ENCODE measurements around the gene BICDL2.
"Not testable (repeated sequence)": the region's sequence is repeated elsewhere in the genome, so short reads cannot be mapped to it uniquely, and the experiment has no call there.

Gene BICDL2

DNA sequence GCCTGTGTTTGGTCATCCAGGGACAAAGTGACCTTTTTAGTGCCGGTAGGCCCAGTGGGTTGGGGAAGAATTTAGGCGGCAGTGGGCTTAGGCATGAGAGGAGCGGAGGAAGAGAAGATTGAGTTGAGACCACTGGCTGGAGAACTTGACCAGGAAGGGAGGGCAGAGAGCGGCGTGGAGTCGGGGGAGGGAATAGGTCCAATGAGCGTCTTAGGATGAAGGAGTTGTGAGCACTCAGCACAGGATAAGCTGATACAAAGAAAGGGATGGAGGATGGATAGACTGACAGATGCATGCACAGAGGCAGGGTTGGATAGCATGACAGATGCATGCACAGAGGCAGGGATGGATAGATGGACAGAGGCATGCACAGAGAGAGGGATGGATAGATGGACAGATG is 36.7 kb upstream of the BICDL2 start:
- no peaks in the 10 kb centered on the region for H3K4me1 ChIP-seq (ENCODE audit: control insufficient read depth, low read depth, low read length)
- H3K9ac ChIP-seq (ENCODE audit: low read length) = no peak overlapping the region
- H3K9me3 ChIP-seq (ENCODE audit: control insufficient read depth, low read depth, low read length) = no peaks in the 10 kb centered on the region
- H3K27me3 ChIP-seq (ENCODE audit: control insufficient read depth, insufficient read depth, low read length) = no peaks in the 10 kb centered on the region
- H3K27ac ChIP-seq (ENCODE audit: low read length) = no peak overlapping the region
- H3K36me3 ChIP-seq (ENCODE audit: control insufficient read depth, low read depth, low read length) = no peaks in the 10 kb centered on the region
- H3K4me3 ChIP-seq (ENCODE audit: low read length) = no peak overlapping the region

DNA sequence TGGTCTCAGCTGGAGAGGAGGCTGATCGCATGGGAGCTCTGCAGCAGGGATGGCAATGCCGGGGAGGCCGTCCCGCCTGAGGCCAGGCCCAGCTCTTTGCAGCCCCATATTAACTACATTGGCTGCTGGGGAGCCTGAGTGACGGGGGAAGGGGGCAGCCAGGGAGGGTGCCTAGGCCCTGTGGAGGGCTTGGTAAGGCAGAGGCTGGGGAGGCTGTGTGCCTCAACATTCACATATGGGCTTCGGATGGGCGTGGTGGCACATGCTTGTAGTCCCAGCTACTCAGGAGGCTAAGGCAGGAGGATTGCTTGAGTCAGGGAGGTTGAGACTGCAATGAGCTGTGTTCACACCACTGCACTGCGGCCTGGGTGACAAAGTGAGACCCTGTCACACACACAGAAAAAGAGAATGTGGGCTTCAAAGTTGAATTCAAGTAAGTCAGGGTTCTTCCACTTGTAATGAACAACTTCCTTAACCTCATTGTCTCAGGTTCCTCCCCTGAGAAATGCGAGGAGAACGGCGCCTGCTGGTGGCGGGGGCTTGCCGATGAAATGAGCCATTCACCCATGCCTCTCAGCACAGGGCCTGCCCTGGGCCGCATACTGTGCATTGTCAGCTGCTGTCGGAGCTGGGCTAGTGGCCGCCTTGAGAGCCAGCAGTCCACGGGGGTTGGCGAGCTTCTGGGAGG is 36.0 kb upstream of the BICDL2 start:
- not testable (repeated sequence) for H3K27ac ChIP-seq (ENCODE audit: low read length); H3K4me1 ChIP-seq (ENCODE audit: control insufficient read depth, low read depth, low read length); H3K27me3 ChIP-seq (ENCODE audit: control insufficient read depth, insufficient read depth, low read length); H3K4me3 ChIP-seq (ENCODE audit: low read length); H3K36me3 ChIP-seq (ENCODE audit: control insufficient read depth, low read depth, low read length); H3K9ac ChIP-seq (ENCODE audit: low read length); H3K9me3 ChIP-seq (ENCODE audit: control insufficient read depth, low read depth, low read length)

DNA sequence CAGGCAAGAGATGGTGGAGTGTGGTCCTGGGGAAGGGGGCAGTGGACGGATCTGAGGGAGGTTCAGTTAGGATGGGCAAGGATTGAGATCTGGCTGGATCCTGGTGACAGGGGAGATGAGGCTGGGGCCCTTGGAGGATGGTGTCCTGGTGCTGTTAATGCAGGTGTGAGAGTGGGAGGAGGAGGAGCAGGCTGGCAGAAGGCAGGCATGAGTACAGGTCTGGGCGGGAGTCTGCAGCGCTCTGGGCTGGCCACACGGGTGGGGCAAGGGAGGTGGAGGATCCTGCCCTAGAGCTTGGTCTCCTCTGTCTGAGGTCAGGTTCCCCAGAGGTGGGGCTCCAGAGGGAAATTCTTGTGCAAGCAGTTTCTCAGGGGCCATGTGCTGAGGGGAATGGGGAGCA is 35.4 kb upstream of the BICDL2 start:
- H3K27ac ChIP-seq (ENCODE audit: low read length); H3K9me3 ChIP-seq (ENCODE audit: control insufficient read depth, low read depth, low read length); H3K4me3 ChIP-seq (ENCODE audit: low read length); H3K36me3 ChIP-seq (ENCODE audit: control insufficient read depth, low read depth, low read length); H3K9ac ChIP-seq (ENCODE audit: low read length); H3K4me1 ChIP-seq (ENCODE audit: control insufficient read depth, low read depth, low read length); H3K27me3 ChIP-seq (ENCODE audit: control insufficient read depth, insufficient read depth, low read length): not testable (repeated sequence)

DNA sequence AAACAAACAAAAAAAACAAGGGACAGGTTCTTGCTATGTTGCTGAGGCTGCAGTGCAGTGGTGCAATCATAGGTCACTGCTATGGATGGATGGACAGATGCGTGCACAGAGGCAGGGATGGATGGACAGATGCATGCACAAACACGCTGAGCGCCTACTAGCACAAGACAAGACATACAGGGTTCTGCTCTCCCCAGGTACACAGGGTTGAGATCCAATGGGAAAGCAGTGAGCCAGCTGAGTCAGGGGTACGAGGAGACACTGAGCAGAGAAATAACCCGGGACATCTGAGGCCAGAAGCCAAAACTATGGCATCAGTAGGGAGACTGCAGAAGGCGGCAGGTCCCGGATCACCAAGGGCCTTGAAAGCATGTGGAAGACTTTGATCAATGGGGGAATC is 34.9 kb upstream of the BICDL2 start:
- Histone ChIP-seq H3K4me3 (ENCODE audit: low read length) (no peak overlapping the region), H3K27me3 (ENCODE audit: control insufficient read depth, insufficient read depth, low read length) (no peaks in the 10 kb centered on the region), H3K4me1 (ENCODE audit: control insufficient read depth, low read depth, low read length) (no peaks in the 10 kb centered on the region), H3K27ac (ENCODE audit: low read length) (no peak overlapping the region), H3K36me3 (ENCODE audit: control insufficient read depth, low read depth, low read length) (no peaks in the 10 kb centered on the region), H3K9ac (ENCODE audit: low read length) (no peak overlapping the region), H3K9me3 (ENCODE audit: control insufficient read depth, low read depth, low read length) (no peaks in the 10 kb centered on the region)

DNA sequence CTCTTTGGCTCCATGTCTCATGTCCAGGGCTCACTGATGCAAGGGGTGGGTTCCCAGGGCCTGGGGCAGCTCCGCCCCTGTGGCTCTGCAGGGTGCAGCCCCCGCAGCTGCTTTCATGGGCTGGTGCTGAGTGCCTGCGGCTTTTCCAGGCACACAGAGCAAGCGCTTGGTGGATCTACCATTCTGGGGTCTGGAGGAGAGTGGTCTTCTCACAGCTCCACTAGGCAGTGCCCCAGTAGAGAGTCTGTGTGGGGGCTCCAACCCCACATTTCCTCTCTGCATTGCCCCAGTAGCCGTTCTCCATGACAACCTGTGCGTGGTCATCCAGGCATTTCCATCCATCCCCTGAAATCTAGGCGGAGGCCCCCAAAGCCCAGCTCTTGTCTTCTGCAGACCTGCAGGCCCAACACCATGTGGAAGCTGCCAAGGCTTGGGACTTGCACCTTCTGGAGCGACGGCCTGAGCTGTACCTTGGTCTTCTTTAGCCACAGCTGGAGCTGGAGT is 33.9 kb upstream of the BICDL2 start:
- Histone ChIP-seq H3K27ac (ENCODE audit: low read length) (no peak overlapping the region), H3K36me3 (ENCODE audit: control insufficient read depth, low read depth, low read length) (no peaks in the 10 kb centered on the region), H3K9ac (ENCODE audit: low read length) (no peak overlapping the region), H3K4me3 (ENCODE audit: low read length) (no peak overlapping the region), H3K4me1 (ENCODE audit: control insufficient read depth, low read depth, low read length) (no peaks in the 10 kb centered on the region), H3K9me3 (ENCODE audit: control insufficient read depth, low read depth, low read length) (no peaks in the 10 kb centered on the region), H3K27me3 (ENCODE audit: control insufficient read depth, insufficient read depth, low read length) (no peaks in the 10 kb centered on the region)

DNA sequence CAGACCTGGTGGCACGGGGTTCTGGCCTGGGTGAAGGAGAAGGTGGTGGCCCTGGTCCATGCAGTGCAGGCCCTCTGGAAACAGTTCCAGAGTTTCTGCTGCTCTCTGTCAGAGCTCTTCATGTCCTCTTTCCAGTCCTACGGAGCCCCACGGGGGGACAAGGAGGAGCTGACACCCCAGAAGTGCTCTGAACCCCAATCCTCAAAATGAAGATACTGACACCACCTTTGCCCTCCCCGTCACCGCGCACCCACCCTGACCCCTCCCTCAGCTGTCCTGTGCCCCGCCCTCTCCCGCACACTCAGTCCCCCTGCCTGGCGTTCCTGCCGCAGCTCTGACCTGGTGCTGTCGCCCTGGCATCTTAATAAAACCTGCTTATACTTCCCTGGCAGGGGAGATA is 32.4 kb upstream of the BICDL2 start:
- not testable (repeated sequence) for H3K27me3 ChIP-seq (ENCODE audit: control insufficient read depth, insufficient read depth, low read length); H3K27ac ChIP-seq (ENCODE audit: low read length); H3K4me3 ChIP-seq (ENCODE audit: low read length); H3K9me3 ChIP-seq (ENCODE audit: control insufficient read depth, low read depth, low read length); H3K9ac ChIP-seq (ENCODE audit: low read length); H3K36me3 ChIP-seq (ENCODE audit: control insufficient read depth, low read depth, low read length); H3K4me1 ChIP-seq (ENCODE audit: control insufficient read depth, low read depth, low read length)

DNA sequence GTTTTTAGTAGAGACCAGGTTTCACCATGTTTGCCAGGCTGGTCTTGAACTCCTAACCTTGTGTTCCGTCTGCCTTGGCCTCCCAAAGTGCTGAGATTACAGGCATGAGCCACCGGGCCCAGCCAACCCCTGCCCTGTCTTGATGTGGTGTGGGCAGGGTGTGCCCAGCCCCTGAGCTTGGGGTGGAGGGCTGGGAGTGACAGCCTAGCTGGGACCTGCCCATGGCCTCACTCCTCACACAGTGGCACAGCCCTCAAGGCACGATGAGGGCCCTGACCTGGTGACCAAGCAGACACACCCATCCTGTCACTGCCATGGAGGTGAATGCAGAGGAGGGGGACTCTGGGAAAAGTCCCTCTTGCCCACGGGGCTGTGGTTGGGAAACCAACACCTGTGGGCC is 31.7 kb upstream of the BICDL2 start:
- Histone ChIP-seq H3K4me3 (ENCODE audit: low read length) (no peak overlapping the region), H3K9me3 (ENCODE audit: control insufficient read depth, low read depth, low read length) (no peaks in the 10 kb centered on the region), H3K27me3 (ENCODE audit: control insufficient read depth, insufficient read depth, low read length) (no peaks in the 10 kb centered on the region), H3K4me1 (ENCODE audit: control insufficient read depth, low read depth, low read length) (peaks cover 5% of the 10 kb centered on the region), H3K27ac (ENCODE audit: low read length) (no peak overlapping the region), H3K9ac (ENCODE audit: low read length) (no peak overlapping the region), H3K36me3 (ENCODE audit: control insufficient read depth, low read depth, low read length) (no peaks in the 10 kb centered on the region)

DNA sequence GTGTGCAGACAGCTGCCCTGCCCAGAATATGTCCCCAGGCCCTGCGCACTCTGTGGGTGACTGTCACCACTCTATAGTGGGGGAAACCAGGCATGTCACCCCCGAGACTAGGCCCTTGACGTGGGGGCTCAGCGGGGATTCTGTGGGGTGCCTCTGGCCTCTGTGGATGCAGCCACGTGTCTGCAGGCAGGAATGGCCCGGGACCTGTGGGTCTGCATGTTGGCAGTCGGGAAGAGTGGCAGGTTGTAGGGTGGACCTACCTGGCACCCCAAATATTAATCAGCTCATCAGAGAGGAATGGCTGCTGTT is 29.6 kb upstream of the BICDL2 start:
- H3K9ac ChIP-seq (ENCODE audit: low read length) = no peak overlapping the region
- H3K9me3 ChIP-seq (ENCODE audit: control insufficient read depth, low read depth, low read length) = no peaks in the 10 kb centered on the region
- H3K27ac ChIP-seq (ENCODE audit: low read length) = no peak overlapping the region
- H3K4me3 ChIP-seq (ENCODE audit: low read length) = no peak overlapping the region
- no peaks in the 10 kb centered on the region for H3K36me3 ChIP-seq (ENCODE audit: control insufficient read depth, low read depth, low read length)
- peaks cover 5% of the 10 kb centered on the region for H3K4me1 ChIP-seq (ENCODE audit: control insufficient read depth, low read depth, low read length)
- no peaks in the 10 kb centered on the region for H3K27me3 ChIP-seq (ENCODE audit: control insufficient read depth, insufficient read depth, low read length)

DNA sequence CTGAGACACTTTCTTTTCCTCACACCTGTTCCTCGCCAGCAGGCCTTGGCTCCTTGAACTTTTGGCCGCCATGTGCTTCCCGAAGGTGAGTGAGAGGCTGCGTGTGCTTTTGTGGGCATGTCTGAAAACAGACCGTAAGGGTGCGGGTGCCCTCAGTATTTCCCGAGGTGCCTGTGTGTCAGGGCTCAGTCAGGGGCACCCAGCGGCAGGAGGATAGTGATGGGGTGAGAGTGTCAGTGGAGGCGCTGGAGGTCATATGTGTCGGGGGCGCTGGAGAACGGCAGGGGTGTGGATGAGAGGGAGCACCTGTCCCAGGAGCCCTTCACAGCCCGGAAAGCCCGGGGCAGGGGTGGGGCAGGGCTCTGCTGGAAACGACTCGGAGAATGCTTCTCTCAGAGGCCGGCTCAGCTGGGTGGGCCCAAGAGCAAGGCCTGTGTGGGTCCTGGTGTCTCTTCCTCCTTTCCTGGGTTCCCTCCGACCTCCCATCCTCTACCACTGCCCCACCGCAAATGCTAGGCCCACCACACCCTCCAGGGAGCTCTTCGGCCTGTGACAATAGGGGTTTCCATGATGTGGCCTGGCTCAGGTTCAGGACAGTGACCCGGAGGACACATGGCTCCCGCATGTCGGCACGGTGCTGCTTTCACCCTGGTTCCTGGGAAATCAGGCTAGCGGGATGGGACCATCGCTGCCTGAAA is 29.1 kb upstream of the BICDL2 start:
- H3K9ac ChIP-seq (ENCODE audit: low read length) = no peak overlapping the region
- H3K4me3 ChIP-seq (ENCODE audit: low read length) = no peak overlapping the region
- H3K9me3 ChIP-seq (ENCODE audit: control insufficient read depth, low read depth, low read length) = no peaks in the 10 kb centered on the region
- no peak overlapping the region for H3K27ac ChIP-seq (ENCODE audit: low read length)
- no peaks in the 10 kb centered on the region for H3K36me3 ChIP-seq (ENCODE audit: control insufficient read depth, low read depth, low read length)
- peaks cover 5% of the 10 kb centered on the region for H3K4me1 ChIP-seq (ENCODE audit: control insufficient read depth, low read depth, low read length)
- H3K27me3 ChIP-seq (ENCODE audit: control insufficient read depth, insufficient read depth, low read length) = no peaks in the 10 kb centered on the region

DNA sequence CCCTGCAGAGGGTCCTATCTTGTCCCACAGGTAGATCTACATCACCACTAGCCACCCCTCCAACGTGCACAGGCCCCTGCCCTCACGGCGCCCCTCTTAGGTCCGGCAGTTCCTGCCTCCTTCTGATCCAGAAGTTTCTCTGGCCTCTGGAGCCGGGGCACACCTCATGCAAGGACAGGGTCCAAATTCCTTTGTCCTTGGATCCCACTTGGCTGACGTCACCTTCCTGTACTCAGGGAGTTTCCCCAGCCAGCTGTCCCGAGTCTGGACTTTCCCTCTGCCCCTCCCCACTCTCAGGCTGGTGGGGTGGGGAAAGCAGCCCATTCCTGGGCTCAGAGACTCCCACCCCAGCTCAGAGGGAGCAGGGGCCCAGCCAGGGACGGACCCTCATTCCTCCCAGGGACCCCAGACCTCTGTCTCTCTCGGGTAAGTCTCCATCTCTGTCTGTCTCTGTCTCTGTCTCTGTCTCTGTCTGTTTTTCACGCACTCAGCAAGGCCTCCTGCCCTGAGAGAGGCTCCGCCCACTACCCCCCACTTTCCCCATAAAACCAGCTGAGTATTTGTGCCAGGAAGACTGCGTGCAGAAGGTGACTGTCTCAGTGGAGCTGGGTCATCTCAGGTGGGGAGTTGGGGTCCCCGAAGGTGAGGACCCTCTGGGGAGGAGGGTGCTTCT is 28.5 kb upstream of the BICDL2 start, which contains the start of gene IL32:
IL32 (plus strand) TSS at position 572 of the 673 bp plus-strand sequence. CDS start 172 bp downstream, outside the sequence.
- H3K27ac ChIP-seq (ENCODE audit: low read length) = no peak within 1 kb of the TSS
- no peaks in the 10 kb centered on the region for H3K27me3 ChIP-seq (ENCODE audit: control insufficient read depth, insufficient read depth, low read length)
- H3K4me1 ChIP-seq (ENCODE audit: control insufficient read depth, low read depth, low read length) = peaks cover 5% of the 10 kb centered on the region
- H3K9ac ChIP-seq (ENCODE audit: low read length) = no peak within 1 kb of the TSS
- no peak within 1 kb of the TSS for H3K4me3 ChIP-seq (ENCODE audit: low read length)
- no peaks in the 10 kb centered on the region for H3K36me3 ChIP-seq (ENCODE audit: control insufficient read depth, low read depth, low read length)
- no peaks in the 10 kb centered on the region for H3K9me3 ChIP-seq (ENCODE audit: control insufficient read depth, low read depth, low read length)

DNA sequence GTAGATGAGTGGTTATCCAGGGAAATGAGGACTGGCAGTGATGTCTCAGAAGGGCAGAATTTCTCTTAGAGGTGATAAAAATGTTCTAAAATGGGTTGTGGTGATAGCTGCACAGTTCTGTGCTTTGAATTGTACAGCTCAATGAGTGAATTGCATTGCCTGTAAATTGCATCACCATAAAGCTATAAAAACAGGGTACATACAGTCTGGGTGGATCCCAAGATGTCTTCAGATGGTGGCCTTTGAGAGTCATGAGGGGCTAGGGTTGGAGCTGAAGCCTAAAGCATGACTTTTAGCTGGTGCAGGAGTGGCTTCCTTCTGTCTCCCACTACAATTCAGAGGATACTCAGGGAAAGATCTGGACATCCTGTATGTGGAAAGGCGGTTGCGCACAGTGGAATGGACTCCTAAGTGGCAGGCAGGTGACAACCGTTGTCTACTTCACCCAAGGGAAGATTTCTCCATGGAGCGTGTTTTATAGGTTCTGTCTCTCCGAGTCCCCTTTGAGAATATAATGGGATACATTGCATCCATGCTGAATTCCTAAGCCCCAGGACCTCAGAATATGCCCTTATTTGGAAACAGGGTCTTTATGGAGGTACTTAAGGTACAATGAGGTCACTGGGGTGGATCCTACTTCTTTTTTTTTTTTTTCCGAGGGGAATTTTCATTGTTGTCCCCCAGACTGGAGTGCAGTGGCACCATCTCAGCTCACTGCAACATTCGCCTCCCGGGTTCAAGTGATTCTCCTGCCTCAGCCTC is 27.1 kb upstream of the BICDL2 start:
- Histone ChIP-seq H3K4me3 (ENCODE audit: low read length) (no peak overlapping the region), H3K9ac (ENCODE audit: low read length) (no peak overlapping the region), H3K9me3 (ENCODE audit: control insufficient read depth, low read depth, low read length) (no peaks in the 10 kb centered on the region), H3K36me3 (ENCODE audit: control insufficient read depth, low read depth, low read length) (no peaks in the 10 kb centered on the region), H3K4me1 (ENCODE audit: control insufficient read depth, low read depth, low read length) (peaks cover 5% of the 10 kb centered on the region), H3K27ac (ENCODE audit: low read length) (no peak overlapping the region), H3K27me3 (ENCODE audit: control insufficient read depth, insufficient read depth, low read length) (no peaks in the 10 kb centered on the region)

All from iPS-18a (cell line).